Brain microvascular endothelial cell (primary cell): Measurements from ENCODE around the gene DLGAP1.
A peak's percentile ranks its signal among the peaks of the same experiment; 100 is the strongest.

Experiments used
- DNase-seq: peaks from one replicate; pipeline ENCODE4 v3.0.0-alpha.2; 2020
- H3K27ac ChIP-seq: fragments of 250-450 bp; sonication (Bioruptor Pico); 2 replicates; pipeline ENCODE4 v1.5.1; 2020; ENCODE audit warnings: mild to moderate bottlenecking, moderate library complexity
- H3K27me3 ChIP-seq: fragments of 250-450 bp; sonication (Bioruptor Pico); replicated peaks from 2 replicates; pipeline ENCODE4 v1.5.1; 2020; ENCODE audit warnings: mild to moderate bottlenecking
- H3K36me3 ChIP-seq: fragments of 250-450 bp; sonication (Bioruptor Pico); replicated peaks from 2 replicates; pipeline ENCODE4 v1.5.1; 2020; ENCODE audit warnings: mild to moderate bottlenecking
- H3K4me3 ChIP-seq: 2 replicates; pipeline ENCODE4 v1.5.1; 2011; ENCODE audit warnings: low read depth, mild to moderate bottlenecking, control low read depth, low read length, moderate library complexity
- in situ Hi-C: cut with HindIII; loops from 2 replicates; pipeline ENCODE4 v1.10.0; 2017; ENCODE audit warnings: low sequenced_read_pairs, low pct_ligation_motif_present
- TF ChIP-seq, protein P1 (sequence below): IDR thresholded peaks from 2 replicates; pipeline ENCODE4 v1.5.1; 2011; ENCODE audit warnings: low read depth, mild to moderate bottlenecking, moderate library complexity, low read length, control low read depth, inconsistent platforms; ENCODE audit errors: missing control alignments

DLGAP1 gene

DNA sequence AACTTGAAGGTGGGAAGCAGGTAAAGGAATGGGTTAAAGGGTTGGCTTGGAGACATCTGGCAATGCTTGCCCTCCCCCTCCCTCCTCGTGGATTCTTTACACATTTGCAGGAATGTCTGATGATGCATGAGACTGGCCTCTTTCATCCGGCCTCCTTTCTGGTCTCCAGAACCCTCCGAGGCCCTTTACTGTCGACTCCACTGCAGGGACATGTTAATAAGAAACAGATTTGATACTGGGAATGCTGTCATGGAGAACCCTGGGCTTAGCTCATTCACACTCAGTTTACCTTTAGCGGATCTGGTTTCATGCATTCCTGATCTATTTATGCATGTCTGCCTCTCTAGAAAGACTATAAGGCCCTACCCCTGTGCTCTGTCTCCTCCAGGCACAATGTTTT is 766.4 kb downstream of the DLGAP1 start:
- no peaks in the 10 kb centered on the region for H3K36me3 ChIP-seq
- peak; percentile 93 for DNase-seq
- peak overlapping the region; percentile 36 for H3K27ac ChIP-seq
- no peaks in the 10 kb centered on the region for H3K27me3 ChIP-seq
- in situ Hi-C loops: no loop called here
- TF ChIP-seq, protein P1, sequence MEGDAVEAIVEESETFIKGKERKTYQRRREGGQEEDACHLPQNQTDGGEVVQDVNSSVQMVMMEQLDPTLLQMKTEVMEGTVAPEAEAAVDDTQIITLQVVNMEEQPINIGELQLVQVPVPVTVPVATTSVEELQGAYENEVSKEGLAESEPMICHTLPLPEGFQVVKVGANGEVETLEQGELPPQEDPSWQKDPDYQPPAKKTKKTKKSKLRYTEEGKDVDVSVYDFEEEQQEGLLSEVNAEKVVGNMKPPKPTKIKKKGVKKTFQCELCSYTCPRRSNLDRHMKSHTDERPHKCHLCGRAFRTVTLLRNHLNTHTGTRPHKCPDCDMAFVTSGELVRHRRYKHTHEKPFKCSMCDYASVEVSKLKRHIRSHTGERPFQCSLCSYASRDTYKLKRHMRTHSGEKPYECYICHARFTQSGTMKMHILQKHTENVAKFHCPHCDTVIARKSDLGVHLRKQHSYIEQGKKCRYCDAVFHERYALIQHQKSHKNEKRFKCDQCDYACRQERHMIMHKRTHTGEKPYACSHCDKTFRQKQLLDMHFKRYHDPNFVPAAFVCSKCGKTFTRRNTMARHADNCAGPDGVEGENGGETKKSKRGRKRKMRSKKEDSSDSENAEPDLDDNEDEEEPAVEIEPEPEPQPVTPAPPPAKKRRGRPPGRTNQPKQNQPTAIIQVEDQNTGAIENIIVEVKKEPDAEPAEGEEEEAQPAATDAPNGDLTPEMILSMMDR: no peak
- H3K4me3 ChIP-seq: no peak overlapping the region

DNA sequence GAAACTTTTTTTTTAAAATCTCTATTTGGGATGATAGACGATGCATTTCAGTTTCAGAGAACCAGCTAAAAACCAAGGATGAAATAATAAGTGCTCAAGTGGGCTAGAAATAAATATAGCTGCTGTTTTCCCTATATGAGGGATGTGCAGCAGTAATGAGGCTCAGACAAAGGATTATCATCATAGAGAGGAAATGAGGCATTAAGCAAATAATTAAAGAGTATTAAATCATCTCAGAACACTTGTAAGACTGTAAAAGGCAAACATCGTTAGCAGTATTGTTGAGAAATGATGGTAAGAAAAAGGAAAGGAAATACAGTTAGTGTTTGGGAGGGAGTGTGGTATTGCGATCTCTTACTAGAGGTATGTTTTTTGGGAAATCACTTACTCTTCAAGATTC is 771.6 kb downstream of the DLGAP1 start:
- in situ Hi-C loops: no loop called here
- TF ChIP-seq, protein P1: no peak
- Histone ChIP-seq H3K27ac (no peak overlapping the region), H3K4me3 (no peak overlapping the region), H3K36me3 (no peaks in the 10 kb centered on the region), H3K27me3 (no peaks in the 10 kb centered on the region)
- no peak for DNase-seq

DNA sequence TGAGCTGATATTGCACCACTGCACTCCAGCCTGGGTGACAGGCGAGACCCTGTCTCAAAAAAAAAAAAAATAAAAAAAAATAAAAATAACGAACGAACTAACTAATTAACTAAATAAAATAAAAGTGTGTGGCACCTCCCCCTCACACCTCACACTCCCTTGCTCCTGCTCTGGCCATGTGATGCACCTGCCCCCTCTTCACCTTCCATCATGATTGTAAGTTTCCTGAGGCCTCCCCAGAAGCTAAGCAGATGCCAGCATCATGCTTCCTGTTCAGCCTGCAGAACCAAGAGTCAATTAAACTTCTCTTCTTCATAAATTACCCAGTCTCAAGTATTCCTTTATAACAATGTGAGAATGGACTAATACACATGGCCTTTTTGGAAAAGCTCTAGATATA is 773.0 kb downstream of the DLGAP1 start:
- Histone ChIP-seq H3K4me3 (no peak overlapping the region), H3K27me3 (no peaks in the 10 kb centered on the region), H3K36me3 (no peaks in the 10 kb centered on the region), H3K27ac (no peak overlapping the region)
- in situ Hi-C loops: no loop called here
- no peak for DNase-seq
- TF ChIP-seq, protein P1: no peak

DNA sequence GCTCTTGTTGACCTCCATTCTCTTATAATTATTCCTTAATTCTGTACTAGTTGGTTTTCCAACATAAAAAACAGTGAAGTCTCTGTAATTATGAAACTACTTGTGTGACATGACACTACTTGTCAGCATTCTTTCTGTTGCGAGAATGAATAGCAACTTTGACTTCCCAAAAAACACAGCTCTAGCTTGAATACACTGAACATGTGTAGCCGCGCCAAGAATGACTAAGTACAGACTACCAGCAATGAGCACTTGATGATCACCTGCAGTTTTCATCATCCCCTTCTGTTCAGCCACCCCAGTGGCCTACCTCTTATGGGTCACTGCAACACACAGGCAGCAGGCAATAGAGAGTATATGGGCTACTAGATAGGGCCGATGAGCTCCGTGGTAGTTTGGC is 775.9 kb downstream of the DLGAP1 start:
- Histone ChIP-seq H3K4me3 (no peak overlapping the region), H3K36me3 (no peaks in the 10 kb centered on the region), H3K27ac (no peak overlapping the region), H3K27me3 (no peaks in the 10 kb centered on the region)
- in situ Hi-C loops: no loop called here
- DNase-seq: no peak
- TF ChIP-seq, protein P1: no peak

DNA sequence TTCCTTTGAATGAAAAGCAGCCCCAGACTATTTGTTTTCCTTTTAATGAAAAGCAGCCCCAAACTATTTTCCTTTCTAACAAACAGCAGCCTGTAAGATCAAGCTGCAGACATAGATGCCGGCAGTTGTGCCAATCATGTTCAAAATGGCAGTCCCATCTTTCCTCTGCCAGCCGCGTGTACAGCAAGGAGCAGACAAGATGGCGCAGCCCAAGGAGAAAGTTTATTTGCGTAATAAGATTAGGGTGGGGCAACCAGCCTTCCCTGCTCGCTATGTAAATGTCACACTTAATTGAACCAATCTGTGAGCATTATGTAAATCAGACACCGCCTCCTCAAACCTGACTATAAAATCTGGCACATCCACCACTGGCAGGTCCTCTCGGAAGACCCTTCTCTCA is 779.1 kb downstream of the DLGAP1 start:
- H3K4me3 ChIP-seq: no peak overlapping the region
- TF ChIP-seq, protein P1: no peak
- H3K27me3 ChIP-seq: no peaks in the 10 kb centered on the region
- in situ Hi-C loops: no loop called here
- no peaks in the 10 kb centered on the region for H3K36me3 ChIP-seq
- no peak for DNase-seq
- no peak overlapping the region for H3K27ac ChIP-seq

DNA sequence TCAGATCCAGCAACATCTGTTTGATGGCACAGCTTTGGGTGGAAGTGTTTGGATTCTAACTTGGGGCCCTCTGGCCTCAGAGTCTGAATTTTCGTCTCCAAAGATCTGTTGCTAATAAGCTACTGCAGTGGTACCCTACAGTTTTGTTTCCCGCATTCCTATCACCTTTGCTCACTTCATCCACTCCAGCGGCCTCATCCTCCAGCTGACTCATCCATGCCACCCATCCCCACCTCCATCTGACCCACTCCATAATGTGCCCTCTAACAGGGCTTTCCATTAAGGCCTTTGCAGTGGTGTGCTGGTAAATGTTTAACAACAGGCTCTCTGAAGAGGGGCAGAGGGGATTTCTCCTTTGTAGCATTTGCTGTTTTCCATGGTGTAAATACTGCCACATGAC is 779.7 kb downstream of the DLGAP1 start:
- H3K27ac ChIP-seq: no peak overlapping the region
- no peaks in the 10 kb centered on the region for H3K27me3 ChIP-seq
- no peaks in the 10 kb centered on the region for H3K36me3 ChIP-seq
- TF ChIP-seq, protein P1: no peak
- in situ Hi-C loops: no loop called here
- no peak for DNase-seq
- H3K4me3 ChIP-seq: no peak overlapping the region
